Stomach (tissue), 9 donors: ENCODE data around the gene DDT. TPM values are rescaled to one million over a fixed set of nuclear protein-coding genes. Genes with fewer than 3 reads are reported as not detected.

ENCODE experiments used
- DNase-seq, 2 donors: peaks; one replicate each; pipeline versions ENCODE4 v3.0.0 to v3.0.0-alpha.2; 2013 to 2019
- H3K27ac ChIP-seq, 5 donors: fragments of 200-600 bp in 4 of 5; sonication (generic) in 4 of 5; one replicate each; pipeline ENCODE4 v1.5.1; 2013 to 2019; ENCODE audit warnings: mild to moderate bottlenecking in 1 of 5, moderate library complexity in 1 of 5
- H3K27me3 ChIP-seq, 3 donors: fragments of 200-600 bp; sonication (generic); one replicate each; pipeline ENCODE4 v1.5.1; 2017 to 2019; ENCODE audit warnings: mixed run types in 1 of 3
- H3K36me3 ChIP-seq, 4 donors: fragments of 200-600 bp; sonication (generic); 1 replicate in 3 of 4; 2 replicates in 1 of 4; pipeline ENCODE4 v1.5.1; 2016 to 2019
- H3K4me1 ChIP-seq, 4 donors: fragments of 200-600 bp; sonication (generic); one replicate each; pipeline ENCODE4 v1.5.1; 2016 to 2019
- H3K4me3 ChIP-seq, 4 donors: fragments of 200-600 bp; sonication (generic) in 3 of 4; one replicate each; pipeline ENCODE4 v1.5.1; 2016 to 2019; ENCODE audit warnings: mild to moderate bottlenecking in 1 of 4
- H3K9me3 ChIP-seq, 4 donors: fragments of 200-600 bp; sonication (generic); one replicate each; pipeline ENCODE4 v1.5.1; 2016 to 2019
- EP300 ChIP-seq: sonication (generic); formaldehyde crosslinking; IDR thresholded peaks from one replicate; pipeline ENCODE4 v1.6.1; 2017; ENCODE audit warnings: antibody characterized with exemption
- POLR2A ChIP-seq, 4 donors: fragments of 450-650 bp; IDR thresholded peaks; one replicate each; pipeline ENCODE4 v1.6.1; 2016; ENCODE audit warnings: antibody characterized with exemption in 4 of 4, control low read depth in 2 of 4, mild to moderate bottlenecking in 1 of 4, moderate library complexity in 1 of 4
- POLR2AphosphoS5 ChIP-seq, 3 donors: sonication (generic); formaldehyde crosslinking; IDR thresholded peaks; one replicate each; pipeline ENCODE4 v1.6.1; 2016; ENCODE audit warnings: antibody characterized with exemption in 3 of 3
- WGBS, 5 donors: extraction: QIAGEN DNeasy Blood & Tissue Kit in 3 of 5; methylation state at CpG; one replicate each; pipeline versions ENCODE4 v1.1.5 to v1.1.7; 2013 to 2018; 5-methylcytosine and 5-hydroxymethylcytosine counted together
- intact Hi-C: fragments of 100-400 bp; cut with DNase I; formaldehyde crosslinking; loops from one replicate; pipeline ENCODE4 v1.15.1; 2023; ENCODE audit warnings: low total_unique reads
- polyA plus RNA-seq, 3 donors: library from polyadenylated mRNA; stranded (reverse); fragments of 200-250 nt; gene quantifications; one replicate each; pipeline ENCODE4 v1.2.3, GENCODE V29; 2013
- total RNA-seq, 5 donors: library from RNA; depleted of rRNA; stranded (reverse); fragments of >200 nt; gene quantifications; one replicate each; pipeline versions ENCODE4 v1.1.0 to v1.2.3, GENCODE V29; 2014 to 2016
- TF ChIP-seq, protein P1 (sequence below), 7 experiments: fragments of 450-650 bp in 4 of 7; fragments of 200-600 bp in 3 of 7; sonication (generic) in 3 of 7; IDR thresholded peaks; one replicate each; pipeline ENCODE4 v1.5.1; 2016 to 2019; ENCODE audit warnings: antibody characterized with exemption in 7 of 7, control low read depth in 2 of 7, mild to moderate bottlenecking in 1 of 7
- donor health status: healthy with polysubstance abuse.
- donor health status: Bipolar disorder and iron deficiency.
- donor health status: healthy.

DDT gene
- total and polyA plus RNA-seq, 8 donors = 72.5 to 534 (median 285) TPM

DNA sequence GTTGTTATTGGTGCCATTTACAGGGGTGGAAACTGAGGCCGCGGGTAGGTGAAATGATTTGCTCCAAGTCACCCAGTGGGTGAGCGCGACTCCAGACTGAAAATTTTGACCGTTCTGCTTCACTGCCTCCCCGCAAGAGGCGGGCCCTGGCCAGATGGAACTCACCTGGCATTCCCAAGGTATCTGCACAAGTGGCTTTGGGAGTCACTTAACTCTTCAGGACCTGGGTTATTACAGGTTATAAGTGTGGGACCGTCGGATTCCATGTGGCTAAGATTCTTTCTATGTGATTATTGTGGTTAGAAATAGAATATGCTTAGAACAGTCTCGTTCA is 37.5 kb upstream of the DDT start:
- Histone ChIP-seq H3K9me3 (no peaks in the 10 kb centered on the region), H3K4me1 (peaks cover 21 to 53% (median 39%) of the 10 kb centered on the region in 4 donors), H3K4me3 (peak overlapping the region; percentile 81 to 97 (median 92)), H3K36me3 (no peaks in the 10 kb centered on the region), H3K27me3 (no peaks in the 10 kb centered on the region), H3K27ac (peak overlapping the region; percentile 73 to 93 (median 87))
- 0 to 2% (median 1%) methylated on average over 10 of the region's 10 CpGs for WGBS, 5 donors
- intact Hi-C loops = loop anchor here (10.0 kb wide), 1 partner anchor 143 kb away; no protein-coding TSS in a partner anchor
- DNase-seq = peak in 1 of 2 donors; percentile 55
- TF ChIP-seq POLR2A (IDR thresholded peaks at IDR 0.05) (no peak), EP300 (no peak), POLR2AphosphoS5 (IDR thresholded peaks at IDR 0.05) (no peak)
- TF ChIP-seq, protein P1, sequence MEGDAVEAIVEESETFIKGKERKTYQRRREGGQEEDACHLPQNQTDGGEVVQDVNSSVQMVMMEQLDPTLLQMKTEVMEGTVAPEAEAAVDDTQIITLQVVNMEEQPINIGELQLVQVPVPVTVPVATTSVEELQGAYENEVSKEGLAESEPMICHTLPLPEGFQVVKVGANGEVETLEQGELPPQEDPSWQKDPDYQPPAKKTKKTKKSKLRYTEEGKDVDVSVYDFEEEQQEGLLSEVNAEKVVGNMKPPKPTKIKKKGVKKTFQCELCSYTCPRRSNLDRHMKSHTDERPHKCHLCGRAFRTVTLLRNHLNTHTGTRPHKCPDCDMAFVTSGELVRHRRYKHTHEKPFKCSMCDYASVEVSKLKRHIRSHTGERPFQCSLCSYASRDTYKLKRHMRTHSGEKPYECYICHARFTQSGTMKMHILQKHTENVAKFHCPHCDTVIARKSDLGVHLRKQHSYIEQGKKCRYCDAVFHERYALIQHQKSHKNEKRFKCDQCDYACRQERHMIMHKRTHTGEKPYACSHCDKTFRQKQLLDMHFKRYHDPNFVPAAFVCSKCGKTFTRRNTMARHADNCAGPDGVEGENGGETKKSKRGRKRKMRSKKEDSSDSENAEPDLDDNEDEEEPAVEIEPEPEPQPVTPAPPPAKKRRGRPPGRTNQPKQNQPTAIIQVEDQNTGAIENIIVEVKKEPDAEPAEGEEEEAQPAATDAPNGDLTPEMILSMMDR (IDR thresholded peaks at IDR 0.05) = no peak

DNA sequence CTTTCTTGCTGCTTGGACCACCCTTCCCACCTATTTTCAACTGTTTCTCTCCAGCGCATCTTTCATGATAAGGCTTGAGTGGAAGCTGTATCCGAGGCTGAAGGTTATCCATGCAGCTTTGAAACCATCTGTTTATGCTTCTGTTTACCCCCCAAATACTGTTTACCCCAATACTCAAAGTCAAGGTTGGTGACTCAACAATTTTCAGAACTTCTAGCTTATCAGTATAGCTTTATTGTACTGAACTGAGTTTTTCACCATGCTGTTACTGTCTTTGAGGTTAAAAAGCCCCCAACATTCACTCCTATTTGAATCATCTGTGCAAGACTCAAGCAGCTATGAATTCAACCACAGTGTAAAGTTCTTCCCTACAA is 35.8 kb upstream of the DDT start:
- intact Hi-C loops = loop anchor here (10.0 kb wide), 1 partner anchor 145 kb away; no protein-coding TSS in a partner anchor
- H3K27ac ChIP-seq = peak overlapping the region in 2 of 5 donors; percentile 54 to 86

DNA sequence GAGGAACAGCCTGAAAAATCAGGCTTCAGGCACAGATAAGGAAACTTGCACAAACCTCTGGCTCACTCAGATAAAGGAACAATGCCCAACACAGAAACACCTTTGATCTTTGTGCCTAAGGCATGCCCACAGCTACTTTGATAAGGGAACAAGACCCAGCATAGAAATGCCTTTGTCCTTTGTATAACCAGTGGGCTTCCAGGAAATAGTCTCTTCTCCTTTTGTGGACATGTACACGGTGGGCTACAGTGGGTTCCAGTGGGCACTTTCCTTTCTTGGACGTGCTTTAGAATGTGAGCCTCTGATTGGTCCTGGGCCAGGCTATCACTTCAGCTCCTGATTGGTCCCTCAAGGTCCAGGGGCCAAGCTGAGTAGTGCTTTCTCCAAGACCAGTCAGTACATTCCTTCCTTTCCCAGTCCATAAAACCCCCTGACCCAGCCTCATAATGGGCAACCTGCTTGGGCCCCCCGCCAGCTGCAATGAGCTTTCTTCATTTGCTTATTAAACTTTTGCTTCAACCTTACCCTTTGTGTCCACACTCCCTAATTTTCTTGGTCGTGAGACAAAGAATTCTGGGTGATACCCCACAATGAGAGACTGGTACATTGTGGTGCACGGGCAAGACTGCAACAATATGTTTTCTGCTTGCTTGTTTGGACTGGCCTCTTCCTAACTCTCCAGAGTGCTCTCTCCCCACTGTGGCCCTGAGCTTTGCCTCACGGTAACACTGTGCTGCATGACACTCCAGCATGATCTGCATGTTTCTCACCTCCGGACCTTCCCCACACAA is 35.2 kb upstream of the DDT start:
- H3K27me3 ChIP-seq = no peaks in the 10 kb centered on the region
- TF ChIP-seq POLR2A (IDR thresholded peaks at IDR 0.05) (no peak), POLR2AphosphoS5 (IDR thresholded peaks at IDR 0.05) (peak in 1 of 3 donors; percentile 16), EP300 (no peak)
- TF ChIP-seq, protein P1 (IDR thresholded peaks at IDR 0.05) = no peak
- peaks cover 21 to 62% (median 42%) of the 10 kb centered on the region in 4 donors for H3K4me1 ChIP-seq
- H3K9me3 ChIP-seq = no peaks in the 10 kb centered on the region
- H3K4me3 ChIP-seq = no peak overlapping the region
- H3K27ac ChIP-seq = peak overlapping the region; percentile 13 to 54 (median 16)
- intact Hi-C loops = loop anchor here (5.0 to 10.0 kb wide), 2 partner anchors 72 to 145 kb away; no protein-coding TSS in a partner anchor
- 58 to 70% (median 60%) methylated on average over 7 of the region's 7 CpGs for WGBS, 5 donors
- DNase-seq = no peak
- H3K36me3 ChIP-seq = no peaks in the 10 kb centered on the region

More for the DNA sequence above, 35.8 kb upstream of the DDT start:
- no peak for TF ChIP-seq POLR2A (IDR thresholded peaks at IDR 0.05)
- no peak for TF ChIP-seq EP300
- TF ChIP-seq, protein P1 (IDR thresholded peaks at IDR 0.05) = no peak
- no peak for TF ChIP-seq POLR2AphosphoS5 (IDR thresholded peaks at IDR 0.05)
- 89 to 96% (median 96%) methylated on average over 2 of the region's 2 CpGs for WGBS, 5 donors
- Histone ChIP-seq H3K36me3 (no peaks in the 10 kb centered on the region), H3K9me3 (no peaks in the 10 kb centered on the region), H3K4me3 (no peak overlapping the region), H3K4me1 (peaks cover 21 to 61% (median 42%) of the 10 kb centered on the region in 4 donors), H3K27me3 (no peaks in the 10 kb centered on the region)
- no peak for DNase-seq

DNA sequence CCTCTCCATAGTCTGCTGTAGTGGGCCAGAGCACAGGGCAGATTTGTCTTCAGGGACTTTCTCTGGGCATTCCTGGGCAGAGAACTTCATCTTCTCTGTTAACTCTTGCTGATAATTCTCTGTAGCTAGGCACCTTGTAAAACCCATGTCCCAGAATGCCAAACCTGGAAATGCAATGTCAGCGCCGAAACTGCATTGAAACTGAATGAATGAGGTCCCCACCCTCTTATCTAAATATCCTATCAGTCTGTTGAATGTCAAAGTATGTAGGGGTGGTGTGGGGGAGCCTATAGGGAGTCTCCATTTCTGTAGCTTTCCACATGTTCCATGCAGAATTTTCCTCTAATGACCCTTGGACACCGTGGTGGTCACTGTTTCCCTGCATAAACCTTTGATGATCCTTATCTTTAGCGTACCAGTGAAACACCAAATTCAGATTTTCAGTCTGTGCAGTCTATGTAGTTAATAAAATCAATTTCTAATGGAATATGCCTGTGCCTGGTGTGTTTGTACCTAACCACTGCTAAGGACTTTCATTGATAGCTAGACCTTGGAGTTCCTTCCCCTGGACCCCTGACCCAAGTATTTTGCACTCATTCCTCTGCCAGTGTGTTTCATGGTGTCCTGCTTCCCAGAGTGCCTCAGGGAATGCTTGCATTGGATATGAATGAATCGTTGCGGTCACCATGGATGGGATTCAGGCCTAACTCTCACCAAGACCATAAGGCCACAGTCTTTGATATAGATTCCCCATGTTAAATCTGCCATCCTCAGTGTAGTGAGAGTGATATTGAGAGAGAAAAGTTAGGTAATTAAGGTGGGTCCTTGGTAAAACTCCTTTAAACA is 34.4 kb upstream of the DDT start:
- intact Hi-C loops = loop anchor here (5.0 kb wide), 1 partner anchor 71 kb away; no protein-coding TSS in a partner anchor
- no peak for TF ChIP-seq POLR2AphosphoS5 (IDR thresholded peaks at IDR 0.05)
- Histone ChIP-seq H3K4me1 (peaks cover 21 to 57% (median 39%) of the 10 kb centered on the region in 4 donors), H3K27me3 (no peaks in the 10 kb centered on the region), H3K9me3 (no peaks in the 10 kb centered on the region), H3K27ac (peak overlapping the region in 4 of 5 donors; percentile 13 to 54 (median 18)), H3K4me3 (no peak overlapping the region), H3K36me3 (no peaks in the 10 kb centered on the region)
- DNase-seq = no peak
- WGBS, 5 donors = 50 to 71% (median 58%) methylated on average over 6 of the region's 6 CpGs
